C1 segment of cervical spinal cord (tissue), 14 donors: ENCODE results near the gene ASB15.

Experiments
- DNase-seq, 14 donors: peaks; one replicate each; lab custom pipeline; 2025; lab: John Stamatoyannopoulos, UW

The ASB15 gene

DNA sequence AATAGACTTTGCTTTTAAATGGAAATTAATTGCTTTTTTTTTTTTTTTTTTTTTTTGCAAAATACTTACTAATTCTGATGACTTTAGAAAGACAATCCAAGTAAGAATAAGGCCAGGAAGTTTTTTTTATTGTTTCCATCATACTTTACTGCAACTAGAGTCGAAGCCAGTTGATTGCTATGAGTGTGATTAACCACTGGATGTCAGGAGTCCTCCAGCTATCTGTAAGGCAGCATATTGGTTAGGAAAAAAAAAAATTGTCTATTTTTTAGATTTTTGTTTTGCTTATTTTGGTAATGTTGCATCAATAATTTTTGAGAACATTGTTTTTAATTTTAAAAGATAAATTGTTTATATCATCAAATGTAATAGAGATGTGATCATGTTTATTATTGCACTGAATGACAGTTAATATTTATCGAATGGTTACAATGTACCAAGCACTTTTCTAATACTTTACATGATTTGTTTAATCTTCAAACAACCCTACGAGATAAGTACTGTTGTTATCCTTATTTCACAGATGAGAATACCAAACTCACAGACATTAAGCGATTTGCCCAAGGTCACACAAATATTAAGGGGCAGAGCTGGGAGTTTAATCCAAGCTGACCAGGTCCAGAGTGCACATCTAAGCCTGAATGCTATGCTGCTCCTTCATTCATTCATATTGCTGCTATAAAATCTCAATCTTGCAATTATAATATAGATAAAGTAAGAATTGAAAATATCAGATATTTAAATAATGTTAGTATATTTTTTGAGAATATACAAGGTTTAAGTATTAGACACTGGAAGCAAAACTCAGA is 34.1 kb downstream of the ASB15 start:
- DNase-seq = no peak

DNA sequence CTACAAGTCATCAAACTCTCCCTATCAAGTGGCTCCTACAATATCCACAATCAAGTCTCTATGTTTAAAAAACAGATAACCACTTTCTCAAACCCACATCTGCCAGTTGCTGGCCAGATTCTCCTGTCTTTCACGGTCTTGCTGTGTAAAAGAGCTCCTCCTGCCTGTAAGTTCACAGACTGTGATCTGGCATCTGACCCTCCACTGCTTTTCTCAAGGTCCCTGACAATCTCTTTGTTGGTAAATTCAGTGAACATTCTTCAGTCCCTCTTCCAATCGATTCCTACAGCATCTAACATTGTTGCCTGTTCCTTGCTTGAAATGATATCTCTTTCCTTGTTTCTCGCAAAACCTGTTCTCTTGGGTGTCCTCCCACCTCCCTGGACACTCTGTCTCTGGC is 35.6 kb downstream of the ASB15 start:
- DNase-seq = no peak

DNA sequence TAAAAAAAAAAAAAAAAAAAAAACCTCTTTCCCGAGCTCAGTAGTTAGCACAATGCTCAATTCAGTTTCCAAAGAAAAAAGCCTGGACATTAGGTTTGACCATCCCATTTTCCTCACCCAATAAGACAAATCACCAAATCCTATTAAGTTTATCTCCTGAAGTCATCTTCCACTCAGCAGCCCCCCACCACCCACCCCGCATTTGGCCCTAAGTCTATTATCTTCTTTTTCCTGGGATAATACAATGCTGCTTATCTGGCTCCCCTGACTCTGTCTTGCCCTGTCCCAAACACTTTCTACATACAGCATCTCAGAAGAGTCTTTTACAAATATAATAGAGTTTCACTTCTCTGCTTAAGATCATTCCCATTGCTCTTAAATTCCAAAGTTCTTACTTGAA is 36.3 kb downstream of the ASB15 start:
- no peak for DNase-seq

DNA sequence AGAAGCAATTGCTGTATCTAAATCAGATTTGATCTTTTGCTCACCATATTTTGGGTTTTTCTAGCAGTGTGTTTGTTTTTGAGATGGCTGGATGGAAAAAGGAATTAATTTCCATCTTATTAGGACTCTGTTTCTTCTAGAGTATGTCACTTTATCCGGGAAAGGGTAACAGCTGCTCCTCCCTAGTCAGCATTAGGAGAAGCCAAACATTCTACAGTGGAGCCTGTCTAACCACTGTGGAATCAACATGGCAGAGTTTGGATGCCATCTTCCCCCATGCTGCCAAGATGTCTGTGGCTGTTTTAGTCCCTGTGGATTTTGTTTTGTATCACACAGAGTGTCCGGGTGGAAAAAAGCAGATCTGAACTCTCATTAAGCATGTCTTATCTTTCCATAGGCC is 38.0 kb downstream of the ASB15 start:
- no peak for DNase-seq

DNA sequence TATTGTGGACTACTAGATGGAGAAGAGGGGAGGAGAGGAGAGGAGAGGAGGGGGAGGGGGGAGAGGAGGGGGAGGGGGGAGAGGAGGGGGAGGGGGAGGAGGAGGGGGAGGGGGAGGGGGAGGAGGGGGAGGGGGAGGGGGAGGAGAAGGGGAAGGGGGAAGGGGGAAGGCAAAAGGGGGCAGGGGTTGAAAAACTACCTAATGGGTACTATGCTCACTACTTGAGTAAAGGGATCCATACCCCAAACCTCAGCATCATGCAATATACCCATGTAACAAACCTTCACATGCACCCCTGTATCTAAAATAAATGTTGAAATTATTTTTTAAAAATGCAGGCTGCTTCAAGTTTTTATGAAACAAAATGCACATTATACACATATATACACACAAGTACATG is 39.0 kb downstream of the ASB15 start:
- DNase-seq = no peak

DNA sequence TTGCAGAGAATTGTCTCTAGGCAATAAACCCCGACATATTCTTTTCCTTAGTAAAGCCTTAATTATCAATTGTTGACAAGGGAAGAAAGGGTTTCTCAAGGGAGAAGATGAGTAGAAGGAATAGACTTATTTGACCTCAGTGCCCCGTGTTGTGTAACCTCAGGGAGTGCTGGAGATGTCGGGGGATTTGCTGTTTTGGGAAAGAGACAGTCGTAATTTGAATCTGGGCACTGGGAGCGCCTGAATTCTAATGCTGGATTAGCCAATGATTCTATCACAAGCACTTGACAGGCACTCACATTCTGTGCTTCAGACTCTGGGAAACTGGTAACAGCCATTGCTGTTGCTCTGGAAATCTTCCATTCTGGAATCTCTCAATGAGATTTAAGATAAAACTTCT is 40.3 kb downstream of the ASB15 start:
- DNase-seq = no peak

DNA sequence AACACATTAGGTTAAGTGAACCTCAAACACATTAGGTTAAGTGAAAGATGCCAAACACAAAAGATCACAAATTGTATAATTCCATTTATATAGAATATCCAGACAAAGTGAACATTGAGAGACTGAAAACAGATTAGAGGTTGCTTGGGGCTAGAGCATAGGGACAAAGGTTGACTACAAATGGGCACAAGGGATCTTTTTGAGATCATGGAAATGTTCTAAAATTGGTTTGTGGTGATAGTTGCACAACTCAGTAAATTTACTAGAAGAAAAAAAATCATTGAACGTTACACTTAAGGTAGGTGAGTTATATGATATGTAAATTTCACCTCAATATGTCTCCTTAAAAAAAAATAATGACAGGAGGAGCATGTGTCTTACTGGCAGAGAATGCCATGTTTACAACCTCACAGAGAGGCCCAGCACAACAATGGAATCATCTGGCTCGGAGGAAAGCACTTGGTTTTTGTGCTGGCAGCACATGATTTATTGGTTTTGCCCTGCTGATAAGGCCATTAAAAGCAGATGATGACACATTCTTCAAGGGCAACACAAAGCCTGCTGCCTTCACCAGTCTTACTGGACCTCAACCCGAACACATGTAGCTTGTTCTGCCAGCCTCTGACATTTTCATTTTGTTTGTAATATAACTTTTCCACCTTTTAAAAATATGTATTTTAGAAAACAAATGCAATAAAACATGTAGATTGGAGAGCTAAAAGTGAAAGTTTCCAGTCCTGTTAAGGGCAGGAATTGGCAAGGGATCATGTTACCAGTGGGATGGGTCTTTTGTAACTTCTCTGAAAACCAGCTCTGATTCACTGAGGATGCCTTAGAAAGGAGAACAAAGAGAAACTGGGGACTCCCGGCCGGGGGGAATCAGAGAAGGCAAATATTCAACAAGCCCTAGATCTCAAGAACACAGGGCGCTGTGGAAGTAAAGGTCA is 42.1 kb downstream of the ASB15 start:
- DNase-seq = peak in 1 of 14 donors; percentile 12

DNA sequence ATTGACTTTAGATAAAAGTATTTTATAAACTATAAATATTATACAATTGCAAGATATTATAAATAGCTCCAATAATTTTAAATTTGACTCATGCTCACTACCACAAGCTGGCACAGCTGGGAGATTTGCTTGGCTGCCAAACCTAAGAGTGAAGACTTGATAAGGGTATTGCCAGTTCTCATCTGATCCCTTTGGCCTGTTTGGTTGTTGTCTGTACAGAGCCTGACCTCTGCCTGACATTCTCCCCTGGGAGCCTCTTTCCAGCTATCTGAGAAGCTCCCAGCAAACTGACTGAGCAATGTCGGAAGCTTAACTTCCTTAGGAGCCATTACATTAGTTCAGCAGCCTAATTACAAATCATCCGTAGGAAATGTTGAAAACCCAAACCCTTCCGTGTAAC is 43.9 kb downstream of the ASB15 start:
- no peak for DNase-seq

DNA sequence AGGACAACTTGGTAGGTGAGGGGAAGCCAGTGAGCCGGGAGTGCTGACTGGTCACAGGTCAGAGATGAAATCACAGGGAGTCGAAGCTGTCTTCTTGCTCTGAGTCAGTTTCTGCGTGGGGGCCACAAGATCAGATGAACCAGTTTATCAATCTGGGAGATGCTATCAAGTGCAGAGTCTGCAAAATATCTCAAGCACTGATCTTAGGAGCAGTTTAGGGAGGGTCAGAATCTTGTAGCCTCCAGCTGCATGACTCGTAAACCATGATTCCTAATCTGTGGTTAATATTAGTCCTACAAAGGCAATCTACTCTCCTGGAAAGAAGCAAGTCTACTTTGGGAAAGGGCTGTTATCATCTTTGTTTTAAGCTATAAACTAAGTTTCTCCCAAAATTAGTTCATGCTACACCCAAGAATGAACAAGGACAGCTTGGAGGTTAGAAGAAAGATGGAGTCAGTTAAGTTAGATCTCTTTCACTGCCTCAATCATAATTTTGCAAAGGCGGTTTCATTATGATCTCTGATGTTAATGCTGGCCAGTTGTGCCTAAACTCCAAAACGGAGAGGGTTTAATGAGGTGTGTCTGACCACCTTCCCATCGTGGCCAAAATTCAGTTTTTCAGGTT is 45.6 kb downstream of the ASB15 start:
- no peak for DNase-seq

DNA sequence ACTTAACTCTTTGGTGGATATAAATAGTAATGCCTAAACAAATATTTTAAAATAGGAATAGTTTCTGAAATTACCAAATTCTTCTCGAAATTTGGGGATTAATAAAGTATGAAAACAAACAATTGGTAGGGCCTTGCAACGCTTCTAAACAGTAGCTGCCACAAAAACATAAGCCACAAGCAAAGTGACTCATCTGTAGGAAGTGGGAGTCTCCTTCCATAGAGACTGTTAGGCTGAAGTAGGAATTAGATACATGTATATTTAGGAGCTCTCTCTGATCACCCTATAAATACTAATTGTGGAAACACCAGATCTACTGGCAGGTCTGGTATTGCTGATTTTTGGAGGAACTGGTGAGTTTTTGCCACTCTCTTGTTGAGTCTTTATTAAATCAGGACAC is 48.3 kb downstream of the ASB15 start:
- no peak for DNase-seq

DNA sequence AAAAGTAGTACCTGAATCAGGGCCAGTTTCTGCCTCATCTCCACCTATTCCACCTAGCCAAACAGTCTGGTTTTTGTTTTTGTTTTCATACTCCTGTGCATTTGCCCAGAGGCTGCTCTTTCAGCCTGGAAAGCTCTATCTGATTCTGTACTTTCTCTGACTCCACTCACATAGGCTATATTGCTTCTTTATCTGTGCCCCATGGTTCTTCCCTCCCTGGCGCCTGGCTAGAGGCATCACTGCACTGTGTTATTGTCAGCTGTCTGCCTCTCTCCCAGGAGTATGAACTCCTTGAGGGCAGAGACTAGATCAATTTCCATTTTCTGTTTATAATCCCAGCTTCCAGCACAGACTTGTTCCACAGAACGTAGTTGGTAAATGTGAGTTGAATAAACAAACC is 49.0 kb downstream of the ASB15 start:
- DNase-seq = no peak

DNA sequence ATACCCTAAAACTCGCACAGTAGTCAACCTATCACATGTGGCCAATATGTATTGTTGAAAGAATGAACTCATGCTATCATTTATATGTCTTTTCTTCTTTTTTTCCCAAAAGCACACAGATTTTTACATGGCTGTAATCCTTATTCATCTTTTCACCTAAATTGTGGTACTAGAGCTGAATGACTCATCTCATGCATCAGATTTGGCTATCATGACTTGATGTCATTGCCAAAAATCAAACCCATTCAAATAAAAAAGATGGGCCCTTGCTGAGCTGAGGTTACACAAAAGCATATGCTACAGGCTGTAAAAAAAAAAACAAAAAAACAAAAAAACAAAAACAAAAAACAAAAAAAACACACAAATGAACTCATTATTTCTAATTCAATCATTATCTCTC is 50.8 kb downstream of the ASB15 start:
- no peak for DNase-seq

DNA sequence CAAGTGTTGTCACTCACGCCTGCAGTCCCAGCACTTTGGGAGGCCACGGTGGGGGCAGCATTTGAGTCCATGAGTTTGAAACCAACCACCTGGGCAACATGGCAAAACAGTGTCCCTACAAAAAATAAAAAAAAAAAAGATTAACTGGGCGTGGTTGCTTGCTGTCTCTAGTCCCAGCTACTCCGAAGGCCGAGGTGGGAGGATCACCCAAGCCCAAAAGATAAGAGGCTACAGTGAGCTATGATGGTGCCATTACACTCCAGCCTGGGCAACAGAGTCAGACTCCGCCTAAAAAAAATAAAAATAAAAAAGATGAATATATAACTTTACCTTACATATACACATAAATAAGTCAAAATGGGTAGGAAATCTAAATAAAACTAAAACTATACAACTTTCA is 51.5 kb downstream of the ASB15 start:
- no peak for DNase-seq

DNA sequence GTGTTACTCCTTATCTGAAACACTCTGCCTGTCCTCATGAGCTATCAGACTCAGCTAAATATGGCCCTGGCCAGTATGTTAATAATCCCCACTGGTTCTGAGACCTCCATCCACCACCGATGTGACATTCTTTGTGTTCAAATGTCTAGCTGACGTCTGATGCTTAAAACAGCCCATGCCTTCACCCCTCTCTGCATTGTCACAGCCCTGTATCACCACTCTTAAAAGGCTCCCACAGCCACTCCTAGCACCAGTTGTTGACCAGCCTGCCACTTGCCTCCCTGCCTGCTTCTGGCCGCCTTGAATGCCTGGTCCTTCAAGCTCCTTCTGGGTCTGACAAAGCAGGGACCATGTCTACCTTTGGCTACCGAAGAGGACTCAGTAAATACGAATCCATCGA is 54.0 kb downstream of the ASB15 start, which contains the start of gene LMOD2:
TSS of gene LMOD2 (plus strand) at position 253 of the 400 bp plus-strand sequence. CDS start at position 351, 98 bp downstream.
- DNase-seq = no peak

DNA sequence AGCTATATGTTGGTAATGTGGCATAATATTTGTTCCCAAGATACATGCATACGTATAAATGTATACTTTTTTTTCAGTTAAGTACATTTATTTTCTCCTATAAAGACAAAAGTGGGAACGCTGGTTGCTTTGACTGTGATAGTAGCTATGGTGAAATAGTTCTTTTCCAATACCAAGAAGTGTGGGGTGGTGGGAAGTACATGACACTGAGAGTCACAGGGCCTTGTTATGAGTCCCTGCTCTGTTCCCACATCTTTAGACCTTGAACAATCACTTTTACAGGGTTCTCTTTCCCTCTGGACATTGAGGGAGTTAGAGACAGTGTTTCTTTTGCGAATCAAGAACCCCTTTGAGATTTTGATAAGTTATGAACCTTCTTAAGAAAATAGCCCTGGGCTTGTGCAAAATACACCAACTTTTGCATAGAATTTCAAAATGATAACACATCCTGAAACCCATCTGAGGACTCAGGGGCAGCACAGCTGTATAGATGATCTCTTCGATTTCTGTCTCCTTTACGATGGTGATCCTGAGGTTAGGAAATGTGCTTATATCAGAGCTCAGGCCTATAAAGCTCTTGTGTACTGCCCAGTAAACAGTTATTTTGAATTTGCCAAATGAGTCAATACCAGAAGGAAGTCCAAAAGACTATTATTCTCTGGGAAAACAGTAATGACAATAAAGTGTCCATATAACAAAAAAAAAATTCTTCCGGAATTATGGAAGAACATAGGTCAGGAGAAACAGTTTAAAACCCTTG is 55.1 kb downstream of the ASB15 start:
- no peak for DNase-seq

DNA sequence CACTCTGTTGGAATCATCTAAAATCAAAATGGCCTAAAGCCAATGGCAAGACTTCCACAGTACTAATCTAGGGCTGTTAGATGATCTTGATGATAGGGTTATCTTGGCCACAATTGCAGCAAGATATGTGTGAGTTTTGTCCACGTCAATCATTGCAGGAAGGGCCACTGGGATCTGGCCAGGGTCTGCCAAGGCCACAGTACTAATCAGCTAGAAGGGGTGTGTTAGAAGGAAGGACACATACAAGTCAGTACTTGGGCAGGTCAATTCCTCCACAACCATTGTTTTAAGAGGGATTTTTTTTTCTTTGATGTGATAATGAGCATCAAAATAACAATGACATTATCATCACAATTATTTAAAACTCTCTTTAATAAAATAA is 55.7 kb downstream of the ASB15 start:
- no peak for DNase-seq

DNA sequence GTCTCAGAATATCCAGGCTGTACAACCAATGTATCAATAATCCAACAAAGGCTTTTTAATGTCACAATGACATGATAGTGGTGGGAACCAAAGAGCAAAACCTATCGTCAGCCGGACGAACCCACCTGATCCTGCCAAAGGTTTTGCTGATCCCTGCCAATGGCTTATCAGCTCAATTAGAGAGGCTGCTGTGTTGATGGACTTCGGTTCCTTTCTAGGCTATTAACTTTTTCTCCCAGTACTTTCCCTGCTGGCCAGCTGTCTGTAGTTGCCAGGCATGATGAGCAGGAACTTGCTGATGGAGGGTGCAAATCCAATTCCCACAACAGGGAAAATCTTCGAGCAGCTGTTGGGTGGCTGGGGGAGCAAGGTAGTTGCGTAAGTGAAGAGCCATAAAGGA is 56.4 kb downstream of the ASB15 start:
- no peak for DNase-seq

DNA sequence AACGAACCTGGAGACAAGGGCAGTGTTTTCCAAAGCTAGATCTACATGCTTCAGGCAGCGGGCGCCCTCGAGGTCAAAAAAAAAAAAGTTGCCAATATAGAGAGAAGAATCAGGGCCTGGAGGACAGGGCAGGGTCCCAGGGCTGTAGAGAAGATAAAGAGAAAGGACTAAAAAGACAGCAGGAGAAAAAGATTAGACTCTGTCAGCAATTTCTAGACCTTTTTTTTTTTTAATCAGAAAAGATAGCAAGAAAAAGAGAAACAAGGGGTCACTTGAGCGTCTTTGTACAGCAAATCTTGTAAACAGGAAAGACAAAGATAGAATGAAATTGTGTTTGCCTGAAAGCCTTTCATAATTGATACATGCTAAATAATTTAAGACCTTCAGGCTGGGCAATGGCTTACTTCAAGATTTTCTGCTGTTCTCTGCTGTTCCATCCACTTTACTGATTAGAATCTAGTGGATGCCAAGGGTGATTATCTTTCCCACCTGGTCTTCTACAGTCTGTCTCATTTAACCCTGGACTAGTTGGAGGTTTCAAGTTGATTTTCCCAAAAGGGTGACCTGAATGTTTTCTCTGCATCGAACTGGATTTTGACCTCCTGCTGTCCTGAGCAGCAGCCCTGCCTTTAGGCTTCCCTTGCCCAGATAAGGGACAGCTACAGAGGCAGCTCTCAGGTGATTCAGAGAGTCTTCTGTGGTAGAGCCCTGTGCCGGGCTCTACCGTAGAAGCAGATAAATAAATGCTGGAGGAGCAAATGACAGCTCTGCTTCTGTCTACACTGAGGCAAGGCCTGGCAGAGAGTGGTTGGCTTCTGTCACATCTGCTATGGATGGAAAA is 59.1 kb downstream of the ASB15 start:
- DNase-seq = no peak

DNA sequence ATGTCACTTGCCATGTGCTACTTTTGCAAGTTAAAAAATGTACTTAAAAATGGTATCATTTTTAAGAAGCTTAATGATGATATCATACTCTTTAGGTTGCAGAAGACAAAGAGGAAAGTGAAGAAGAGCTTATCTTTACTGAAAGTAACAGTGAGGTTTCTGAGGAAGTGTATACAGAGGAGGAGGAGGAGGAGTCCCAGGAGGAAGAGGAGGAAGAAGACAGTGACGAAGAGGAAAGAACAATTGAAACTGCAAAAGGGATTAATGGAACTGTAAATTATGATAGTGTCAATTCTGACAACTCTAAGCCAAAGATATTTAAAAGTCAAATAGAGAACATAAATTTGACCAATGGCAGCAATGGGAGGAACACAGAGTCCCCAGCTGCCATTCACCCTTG is 60.1 kb downstream of the ASB15 start:
- no peak for DNase-seq

DNA sequence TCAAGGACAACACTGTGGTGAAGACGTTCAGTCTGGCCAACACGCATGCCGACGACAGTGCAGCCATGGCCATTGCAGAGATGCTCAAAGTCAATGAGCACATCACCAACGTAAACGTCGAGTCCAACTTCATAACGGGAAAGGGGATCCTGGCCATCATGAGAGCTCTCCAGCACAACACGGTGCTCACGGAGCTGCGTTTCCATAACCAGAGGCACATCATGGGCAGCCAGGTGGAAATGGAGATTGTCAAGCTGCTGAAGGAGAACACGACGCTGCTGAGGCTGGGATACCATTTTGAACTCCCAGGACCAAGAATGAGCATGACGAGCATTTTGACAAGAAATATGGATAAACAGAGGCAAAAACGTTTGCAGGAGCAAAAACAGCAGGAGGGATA is 60.7 kb downstream of the ASB15 start:
- DNase-seq = no peak

DNA sequence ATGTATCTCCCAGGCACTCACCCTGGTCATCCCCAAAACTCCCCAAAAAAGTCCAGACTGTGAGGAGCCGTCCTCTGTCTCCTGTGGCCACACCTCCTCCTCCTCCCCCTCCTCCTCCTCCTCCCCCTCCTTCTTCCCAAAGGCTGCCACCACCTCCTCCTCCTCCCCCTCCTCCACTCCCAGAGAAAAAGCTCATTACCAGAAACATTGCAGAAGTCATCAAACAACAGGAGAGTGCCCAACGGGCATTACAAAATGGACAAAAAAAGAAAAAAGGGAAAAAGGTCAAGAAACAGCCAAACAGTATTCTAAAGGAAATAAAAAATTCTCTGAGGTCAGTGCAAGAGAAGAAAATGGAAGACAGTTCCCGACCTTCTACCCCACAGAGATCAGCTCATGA is 61.1 kb downstream of the ASB15 start:
- no peak for DNase-seq
